GM12878 (cell line): ENCODE measurements around the gene TRRAP. TPM values are rescaled to one million over a fixed set of nuclear protein-coding genes. Genes with fewer than 3 reads are reported as not detected.

Source experiments
- ATAC-seq: fragments of 200-7000 bp; cut with Tn5 transposase; 3 replicates; pipeline ENCODE4 v1.9.1; 2020; ENCODE audit warnings: mild to moderate bottlenecking, moderate library complexity
- BruUV-seq: library from RNA; stranded (reverse); fragments of 400-500 nt; replicated peaks from 2 replicates; lab custom pipeline; 2021; lab: Mats Ljungman, UMichigan
- CTCF ChIA-PET: fragments of 300-600 bp; sonication (Branson Sonifier 250); formaldehyde crosslinking; extraction: SDS; loops from one replicate; lab custom pipeline; 2021; ENCODE audit warnings: inconsistent platforms; lab: Yijun Ruan, JAX
- POLR2A ChIA-PET: fragments of 350-600 bp; formaldehyde crosslinking; extraction: SDS; loops from one replicate; lab custom pipeline; 2021; ENCODE audit warnings: inconsistent platforms; lab: Charles Lee
- RAD21 ChIA-PET: fragments of 300-600 bp; sonication (Branson Sonifier 250); formaldehyde crosslinking; loops from one replicate; lab custom pipeline; 2023; ENCODE audit warnings: antibody characterized with exemption; ENCODE audit not compliant: unreplicated experiment; lab: Charles Lee
- SMC1A ChIA-PET: fragments of 300-600 bp; sonication (Branson Sonifier 250); formaldehyde crosslinking; loops from one replicate; lab custom pipeline; 2023; ENCODE audit not compliant: unreplicated experiment, uncharacterized antibody; lab: Charles Lee
- DNase-seq: peaks from one replicate; pipeline ENCODE4 v3.0.0-alpha.2; 2011; ENCODE audit warnings: low read depth, low spot score
- FAIRE-seq: peaks from 3 replicates; lab custom pipeline; 2011; peaks lifted over from hg19 to GRCh38; lab: Jason Lieb, UNC
- H2AFZ ChIP-seq: 2 replicates; pipeline ENCODE4 v1.6.0; 2011; ENCODE audit warnings: low read depth, low read length, control low read depth; ENCODE audit not compliant: control insufficient read depth
- H3K27ac ChIP-seq: 2 replicates; pipeline ENCODE4 v1.5.1; 2011; ENCODE audit warnings: control low read depth; ENCODE audit not compliant: control insufficient read depth, insufficient read depth
- H3K27me3 ChIP-seq, 2 experiments: replicated peaks in 1 of 2; 2 replicates each; pipeline versions ENCODE4 v1.6.0 to v1.6.1; 2011; ENCODE audit warnings: low read length in 1 of 2; ENCODE audit not compliant: control insufficient read depth in 2 of 2, insufficient read depth in 2 of 2
- H3K36me3 ChIP-seq, 2 experiments: 2 replicates each; pipeline ENCODE4 v1.5.1; 2011; ENCODE audit warnings: low read length in 1 of 2; ENCODE audit not compliant: control insufficient read depth in 2 of 2, insufficient read depth in 2 of 2
- H3K4me1 ChIP-seq: 2 replicates; pipeline ENCODE4 v1.6.1; 2011; ENCODE audit warnings: mild to moderate bottlenecking, low read length, moderate library complexity, mixed read lengths; ENCODE audit not compliant: control insufficient read depth, insufficient read depth
- H3K4me2 ChIP-seq: 2 replicates; pipeline ENCODE4 v1.6.0; 2011; ENCODE audit warnings: control low read depth; ENCODE audit not compliant: control insufficient read depth, insufficient read depth
- H3K4me3 ChIP-seq: fragments of 200-600 bp; sonication (generic); 2 replicates; pipeline ENCODE4 v1.5.1; 2016
- H3K79me2 ChIP-seq: 2 replicates; pipeline ENCODE4 v1.6.0; 2011; ENCODE audit warnings: low read length; ENCODE audit not compliant: control insufficient read depth, insufficient read depth
- H3K9ac ChIP-seq: 2 replicates; pipeline ENCODE4 v1.8.0; 2011; ENCODE audit warnings: low read length, control low read depth, mixed read lengths; ENCODE audit not compliant: control insufficient read depth, insufficient read depth
- H3K9me3 ChIP-seq: replicated peaks from 3 replicates; pipeline ENCODE4 v1.5.1; 2011; ENCODE audit warnings: mild to moderate bottlenecking, low read length; ENCODE audit not compliant: control insufficient read depth, insufficient read depth
- H4K20me1 ChIP-seq: 2 replicates; pipeline ENCODE4 v1.6.0; 2011; ENCODE audit not compliant: control insufficient read depth, insufficient read depth
- EP300 ChIP-seq, 2 experiments: fragments of 150-350 bp in 1 of 2; IDR thresholded peaks; 2 replicates each; pipeline ENCODE4 v1.6.1; 2011 to 2012; ENCODE audit warnings: low read depth in 2 of 2, low read length in 2 of 2, borderline replicate concordance in 1 of 2, improper control_type of control experiment in 1 of 2, inconsistent platforms in 1 of 2; ENCODE audit not compliant: control insufficient read depth in 1 of 2
- IRF4 ChIP-seq: IDR thresholded peaks from 2 replicates; pipeline ENCODE4 v1.6.1; 2011; ENCODE audit warnings: low read depth, low read length
- POLR2AphosphoS5 ChIP-seq: IDR thresholded peaks from 2 replicates; pipeline ENCODE4 v1.6.1; 2011; ENCODE audit warnings: mild to moderate bottlenecking, low read length, inconsistent platforms
- SPI1 ChIP-seq: IDR thresholded peaks from 2 replicates; pipeline ENCODE4 v1.6.1; 2011; ENCODE audit warnings: low read depth, mild to moderate bottlenecking, low read length, moderate library complexity, borderline replicate concordance; ENCODE audit not compliant: insufficient read depth
- WGBS: methylation state at CpG from one replicate; pipeline ENCODE4 v1.1.6; 2016; ENCODE audit warnings: low lambda C conversion rate; ENCODE audit not compliant: insufficient replicate concordance, insufficient coverage; ENCODE audit errors: missing lambda C conversion rate; 5-methylcytosine and 5-hydroxymethylcytosine counted together
- in situ Hi-C: fragments of 300-500 bp; cut with MboI; formaldehyde crosslinking; loops from 9 replicates; pipeline ENCODE4 v1.14.3; 2018; ENCODE audit warnings: mixed read lengths
- intact Hi-C: fragments of 100-400 bp; cut with micrococcal nuclease; formaldehyde crosslinking; loops from one replicate; pipeline ENCODE4 v1.14.2; 2022; ENCODE audit not compliant: unreplicated experiment
- polyA plus RNA-seq, 11 experiments: library from polyadenylated mRNA; depleted of rRNA in 4 of 11; unstranded in 6 of 11; stranded (reverse) in 5 of 11; fragments of >200 nt; fragmentation: Nextera tagmentation in 4 of 11; fragmentation: Illumina TruSeq in 1 of 11; extraction: Ambion mirVana in 4 of 11; extraction: Trizol in 1 of 11; gene quantifications; 1 replicate in 1 of 11; 2 replicates in 10 of 11; pipeline versions ENCODE4 v1.2.1 to v1.2.3, GENCODE V29; 2011 to 2016; ENCODE audit warnings: inconsistent platforms in 2 of 11, missing spikeins in 2 of 11, low read depth in 1 of 11
- total RNA-seq, 4 experiments: library from RNA; depleted of rRNA in 3 of 4; stranded (reverse); fragments of >200 nt in 3 of 4; fragmentation: Illumina TruSeq in 1 of 4; extraction: Trizol in 1 of 4; gene quantifications; 2 replicates each; pipeline versions ENCODE4 v1.2.1 to v1.2.3, GENCODE V29; 2013 to 2021
- TF ChIP-seq, protein P1 (sequence below): fragments of 450-650 bp; formaldehyde crosslinking; IDR thresholded peaks from 2 replicates; pipeline ENCODE4 v1.4.0; 2020; ENCODE audit warnings: mild to moderate bottlenecking, moderate library complexity
- TF ChIP-seq, protein P2 (sequence below): fragments of 450-650 bp; IDR thresholded peaks from 2 replicates; pipeline ENCODE4 v1.6.1; 2016; ENCODE audit warnings: mild to moderate bottlenecking, moderate library complexity, borderline replicate concordance
- TF ChIP-seq, protein P3 (sequence below): IDR thresholded peaks from 2 replicates; pipeline ENCODE4 v1.6.1; 2012; ENCODE audit warnings: mild to moderate bottlenecking, low read depth, low read length

The TRRAP gene
- total and polyA plus RNA-seq, 10 of the 15 experiments (the other 5 are each of a cell fraction or from before 2014, with no cell fraction given) = 1.1 to 39.3 (median 8.5) TPM

DNA sequence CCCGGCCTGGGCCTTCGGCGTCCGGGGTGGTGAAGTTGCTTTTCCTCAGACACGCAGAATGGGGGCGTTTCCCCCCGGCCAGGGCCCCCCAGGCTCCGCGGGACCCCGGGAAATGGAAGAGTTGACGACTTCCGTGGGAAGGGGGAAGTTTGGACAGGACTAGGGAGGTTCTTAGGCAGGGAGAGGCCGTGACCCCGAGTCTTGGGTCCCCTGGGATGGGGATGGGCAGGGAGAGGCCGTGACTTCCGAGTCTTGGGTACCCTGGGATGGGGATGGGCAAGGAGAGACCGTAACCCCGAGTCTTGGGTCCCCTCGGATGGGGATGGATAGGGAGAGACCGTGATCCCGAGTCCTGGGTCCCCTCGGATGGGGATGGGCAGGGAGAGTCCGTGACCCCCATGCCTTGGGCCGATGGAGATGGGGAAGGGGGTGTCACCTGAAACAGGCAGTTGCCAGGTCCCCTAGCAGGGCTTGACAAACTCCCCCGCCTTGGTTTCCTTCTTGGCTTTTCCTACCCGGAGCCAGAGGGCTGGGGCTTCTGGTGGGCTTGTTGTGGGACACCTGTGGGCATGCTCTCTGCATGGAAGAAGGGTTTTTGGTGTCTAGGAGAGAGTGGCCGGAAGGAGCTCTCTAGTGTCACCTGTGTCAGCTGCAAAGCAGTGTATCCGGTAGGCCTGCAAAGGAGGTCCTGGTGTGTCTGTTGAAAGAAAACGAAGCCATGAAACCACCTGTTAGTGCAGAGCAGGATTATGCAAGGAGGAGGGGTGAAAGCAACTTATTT, 1.1 kb downstream of the TRRAP start:
- SMC1A ChIA-PET = interaction anchor here (1.0 to 1.1 kb wide), 2 partner anchors 9 to 52 kb away, joined by 3 to 4 read pairs; no protein-coding TSS in a partner anchor
- no TSS peak for BruUV-seq
- Histone ChIP-seq H3K9ac (peak overlapping the region; percentile 98), H3K4me3 (peak overlapping the region; percentile 100), H3K27ac (peak overlapping the region; percentile 90), H2AFZ (peak overlapping the region; percentile 3; the same call in 1 of the 2 replicates), H3K4me1 (peaks cover 8% of the 10 kb centered on the region; the same call in 1 of the 2 replicates), H4K20me1 (no peaks in the 10 kb centered on the region), H3K9me3 (no peaks in the 10 kb centered on the region), H3K36me3 (peaks cover 0 to 15% of the 10 kb centered on the region in 2 experiments), H3K4me2 (peak overlapping the region; percentile 72), H3K27me3 (no peaks in the 10 kb centered on the region), H3K79me2 (peaks cover 35% of the 10 kb centered on the region)
- DNase-seq (peak; percentile 32), FAIRE-seq (peak; percentile 97), ATAC-seq (peak; percentile 92)
- POLR2A ChIA-PET = interaction anchor here (0.5 to 0.9 kb wide), 5 partner anchors 14 to 627 kb away, joined by 3 to 4 read pairs (median 3); no protein-coding TSS in a partner anchor
- CTCF ChIA-PET = interaction anchor here (0.5 to 2.2 kb wide), 17 partner anchors 8 to 745 kb away, joined by 3 to 29 read pairs (median 3); no protein-coding TSS in a partner anchor
- intact Hi-C loops (no loop called here), in situ Hi-C loops (no loop called here)
- RAD21 ChIA-PET = interaction anchor here (0.8 kb wide), 1 partner anchor 478 kb away, joined by 3 read pairs; no protein-coding TSS in a partner anchor
- WGBS = under 1% methylated on average over 29 of the region's 29 CpGs
- TF ChIP-seq, protein P1, sequence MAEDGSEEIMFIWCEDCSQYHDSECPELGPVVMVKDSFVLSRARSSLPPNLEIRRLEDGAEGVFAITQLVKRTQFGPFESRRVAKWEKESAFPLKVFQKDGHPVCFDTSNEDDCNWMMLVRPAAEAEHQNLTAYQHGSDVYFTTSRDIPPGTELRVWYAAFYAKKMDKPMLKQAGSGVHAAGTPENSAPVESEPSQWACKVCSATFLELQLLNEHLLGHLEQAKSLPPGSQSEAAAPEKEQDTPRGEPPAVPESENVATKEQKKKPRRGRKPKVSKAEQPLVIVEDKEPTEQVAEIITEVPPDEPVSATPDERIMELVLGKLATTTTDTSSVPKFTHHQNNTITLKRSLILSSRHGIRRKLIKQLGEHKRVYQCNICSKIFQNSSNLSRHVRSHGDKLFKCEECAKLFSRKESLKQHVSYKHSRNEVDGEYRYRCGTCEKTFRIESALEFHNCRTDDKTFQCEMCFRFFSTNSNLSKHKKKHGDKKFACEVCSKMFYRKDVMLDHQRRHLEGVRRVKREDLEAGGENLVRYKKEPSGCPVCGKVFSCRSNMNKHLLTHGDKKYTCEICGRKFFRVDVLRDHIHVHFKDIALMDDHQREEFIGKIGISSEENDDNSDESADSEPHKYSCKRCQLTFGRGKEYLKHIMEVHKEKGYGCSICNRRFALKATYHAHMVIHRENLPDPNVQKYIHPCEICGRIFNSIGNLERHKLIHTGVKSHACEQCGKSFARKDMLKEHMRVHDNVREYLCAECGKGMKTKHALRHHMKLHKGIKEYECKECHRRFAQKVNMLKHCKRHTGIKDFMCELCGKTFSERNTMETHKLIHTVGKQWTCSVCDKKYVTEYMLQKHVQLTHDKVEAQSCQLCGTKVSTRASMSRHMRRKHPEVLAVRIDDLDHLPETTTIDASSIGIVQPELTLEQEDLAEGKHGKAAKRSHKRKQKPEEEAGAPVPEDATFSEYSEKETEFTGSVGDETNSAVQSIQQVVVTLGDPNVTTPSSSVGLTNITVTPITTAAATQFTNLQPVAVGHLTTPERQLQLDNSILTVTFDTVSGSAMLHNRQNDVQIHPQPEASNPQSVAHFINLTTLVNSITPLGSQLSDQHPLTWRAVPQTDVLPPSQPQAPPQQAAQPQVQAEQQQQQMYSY (CRISPR knock-in tag) = no peak
- TF ChIP-seq POLR2AphosphoS5 (0 out of 2 replicates have a peak, but pooled peaks have one; percentile 41), IRF4 (no peak), EP300 (IDR thresholded peaks at IDR 0.05; ENCODE audit: borderline replicate concordance in 1 of 2, control insufficient read depth in 1 of 2, low read depth in 2 of 2, low read length in 2 of 2) (no peak), SPI1 (no peak)
- TF ChIP-seq, protein P2, sequence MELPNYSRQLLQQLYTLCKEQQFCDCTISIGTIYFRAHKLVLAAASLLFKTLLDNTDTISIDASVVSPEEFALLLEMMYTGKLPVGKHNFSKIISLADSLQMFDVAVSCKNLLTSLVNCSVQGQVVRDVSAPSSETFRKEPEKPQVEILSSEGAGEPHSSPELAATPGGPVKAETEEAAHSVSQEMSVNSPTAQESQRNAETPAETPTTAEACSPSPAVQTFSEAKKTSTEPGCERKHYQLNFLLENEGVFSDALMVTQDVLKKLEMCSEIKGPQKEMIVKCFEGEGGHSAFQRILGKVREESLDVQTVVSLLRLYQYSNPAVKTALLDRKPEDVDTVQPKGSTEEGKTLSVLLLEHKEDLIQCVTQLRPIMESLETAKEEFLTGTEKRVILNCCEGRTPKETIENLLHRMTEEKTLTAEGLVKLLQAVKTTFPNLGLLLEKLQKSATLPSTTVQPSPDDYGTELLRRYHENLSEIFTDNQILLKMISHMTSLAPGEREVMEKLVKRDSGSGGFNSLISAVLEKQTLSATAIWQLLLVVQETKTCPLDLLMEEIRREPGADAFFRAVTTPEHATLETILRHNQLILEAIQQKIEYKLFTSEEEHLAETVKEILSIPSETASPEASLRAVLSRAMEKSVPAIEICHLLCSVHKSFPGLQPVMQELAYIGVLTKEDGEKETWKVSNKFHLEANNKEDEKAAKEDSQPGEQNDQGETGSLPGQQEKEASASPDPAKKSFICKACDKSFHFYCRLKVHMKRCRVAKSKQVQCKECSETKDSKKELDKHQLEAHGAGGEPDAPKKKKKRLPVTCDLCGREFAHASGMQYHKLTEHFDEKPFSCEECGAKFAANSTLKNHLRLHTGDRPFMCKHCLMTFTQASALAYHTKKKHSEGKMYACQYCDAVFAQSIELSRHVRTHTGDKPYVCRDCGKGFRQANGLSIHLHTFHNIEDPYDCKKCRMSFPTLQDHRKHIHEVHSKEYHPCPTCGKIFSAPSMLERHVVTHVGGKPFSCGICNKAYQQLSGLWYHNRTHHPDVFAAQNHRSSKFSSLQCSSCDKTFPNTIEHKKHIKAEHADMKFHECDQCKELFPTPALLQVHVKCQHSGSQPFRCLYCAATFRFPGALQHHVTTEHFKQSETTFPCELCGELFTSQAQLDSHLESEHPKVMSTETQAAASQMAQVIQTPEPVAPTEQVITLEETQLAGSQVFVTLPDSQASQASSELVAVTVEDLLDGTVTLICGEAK = peak; percentile 85
- TF ChIP-seq, protein P3, sequence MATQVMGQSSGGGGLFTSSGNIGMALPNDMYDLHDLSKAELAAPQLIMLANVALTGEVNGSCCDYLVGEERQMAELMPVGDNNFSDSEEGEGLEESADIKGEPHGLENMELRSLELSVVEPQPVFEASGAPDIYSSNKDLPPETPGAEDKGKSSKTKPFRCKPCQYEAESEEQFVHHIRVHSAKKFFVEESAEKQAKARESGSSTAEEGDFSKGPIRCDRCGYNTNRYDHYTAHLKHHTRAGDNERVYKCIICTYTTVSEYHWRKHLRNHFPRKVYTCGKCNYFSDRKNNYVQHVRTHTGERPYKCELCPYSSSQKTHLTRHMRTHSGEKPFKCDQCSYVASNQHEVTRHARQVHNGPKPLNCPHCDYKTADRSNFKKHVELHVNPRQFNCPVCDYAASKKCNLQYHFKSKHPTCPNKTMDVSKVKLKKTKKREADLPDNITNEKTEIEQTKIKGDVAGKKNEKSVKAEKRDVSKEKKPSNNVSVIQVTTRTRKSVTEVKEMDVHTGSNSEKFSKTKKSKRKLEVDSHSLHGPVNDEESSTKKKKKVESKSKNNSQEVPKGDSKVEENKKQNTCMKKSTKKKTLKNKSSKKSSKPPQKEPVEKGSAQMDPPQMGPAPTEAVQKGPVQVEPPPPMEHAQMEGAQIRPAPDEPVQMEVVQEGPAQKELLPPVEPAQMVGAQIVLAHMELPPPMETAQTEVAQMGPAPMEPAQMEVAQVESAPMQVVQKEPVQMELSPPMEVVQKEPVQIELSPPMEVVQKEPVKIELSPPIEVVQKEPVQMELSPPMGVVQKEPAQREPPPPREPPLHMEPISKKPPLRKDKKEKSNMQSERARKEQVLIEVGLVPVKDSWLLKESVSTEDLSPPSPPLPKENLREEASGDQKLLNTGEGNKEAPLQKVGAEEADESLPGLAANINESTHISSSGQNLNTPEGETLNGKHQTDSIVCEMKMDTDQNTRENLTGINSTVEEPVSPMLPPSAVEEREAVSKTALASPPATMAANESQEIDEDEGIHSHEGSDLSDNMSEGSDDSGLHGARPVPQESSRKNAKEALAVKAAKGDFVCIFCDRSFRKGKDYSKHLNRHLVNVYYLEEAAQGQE = no peak
